Muscle layer of duodenum (tissue), 2 donors: ENCODE data around the gene CDC42EP1.
A peak's percentile ranks its signal among the peaks of the same experiment; 100 is the strongest.
"Not testable (repeated sequence)": the region's sequence is repeated elsewhere in the genome, so short reads cannot be mapped to it uniquely, and the experiment has no call there.

Experiments used
- H3K27ac ChIP-seq: one replicate; pipeline ENCODE4 v1.7.0; 2013; ENCODE audit warnings: mild to moderate bottlenecking, low read length
- H3K27me3 ChIP-seq: one replicate; pipeline ENCODE4 v1.7.0; 2013; ENCODE audit warnings: low read depth, mild to moderate bottlenecking, control low read depth, low read length
- H3K36me3 ChIP-seq, 2 donors: one replicate each; pipeline ENCODE4 v1.7.0; 2013; ENCODE audit warnings: low read length in 2 of 2, control low read depth in 1 of 2, mild to moderate bottlenecking in 1 of 2; ENCODE audit not compliant: insufficient read depth in 2 of 2, control insufficient read depth in 1 of 2
- H3K4me1 ChIP-seq, 2 donors: one replicate each; pipeline ENCODE4 v1.7.0; 2013; ENCODE audit warnings: low read length in 2 of 2, mild to moderate bottlenecking in 2 of 2, control low read depth in 1 of 2, moderate library complexity in 1 of 2; ENCODE audit not compliant: insufficient read depth in 2 of 2, control insufficient read depth in 1 of 2
- H3K4me3 ChIP-seq, 2 donors: one replicate each; pipeline ENCODE4 v1.7.0; 2013; ENCODE audit warnings: low read length in 2 of 2, low read depth in 1 of 2, mild to moderate bottlenecking in 1 of 2
- H3K9me3 ChIP-seq, 2 donors: one replicate each; pipeline ENCODE4 v1.7.0; 2013; ENCODE audit warnings: low read length in 2 of 2, control low read depth in 1 of 2, mild to moderate bottlenecking in 1 of 2; ENCODE audit not compliant: control insufficient read depth in 1 of 2
- donor health status: healthy.

CDC42EP1 gene

GRCh38 chr22:37538590-37539357 is 21.5 kb upstream of the CDC42EP1 start:
- Histone ChIP-seq H3K27me3 (no peaks in the 10 kb centered on the region), H3K36me3 (no peaks in the 10 kb centered on the region), H3K4me3 (no peak overlapping the region), H3K9me3 (no peaks in the 10 kb centered on the region), H3K4me1 (peaks cover 0 to 5% of the 10 kb centered on the region in 2 donors), H3K27ac (no peak overlapping the region)

GRCh38 chr22:37539790-37540189 is 20.5 kb upstream of the CDC42EP1 start:
- not testable (repeated sequence) for H3K9me3 ChIP-seq, H3K36me3 ChIP-seq, H3K4me1 ChIP-seq, H3K4me3 ChIP-seq, H3K27me3 ChIP-seq, H3K27ac ChIP-seq

GRCh38 chr22:37542416-37542815 is 17.9 kb upstream of the CDC42EP1 start:
- H3K36me3 ChIP-seq, H3K27me3 ChIP-seq, H3K27ac ChIP-seq, H3K9me3 ChIP-seq, H3K4me3 ChIP-seq: not testable (repeated sequence)
- peaks cover 4 to 29% of the 10 kb centered on the region in 2 donors for H3K4me1 ChIP-seq

- H3K9me3 ChIP-seq = no peaks in the 10 kb centered on the region
- H3K36me3 ChIP-seq = no peaks in the 10 kb centered on the region
- H3K4me3 ChIP-seq = no peak overlapping the region
- peaks cover 4 to 29% of the 10 kb centered on the region in 2 donors for H3K4me1 ChIP-seq
- H3K27ac ChIP-seq = no peak overlapping the region
- H3K27me3 ChIP-seq = no peaks in the 10 kb centered on the region
These were observed 17.3 kb upstream of the CDC42EP1 start for GRCh38 chr22:37542959-37543358.

GRCh38 chr22:37544955-37545702 is 15.2 kb upstream of the CDC42EP1 start:
- Histone ChIP-seq H3K9me3 (no peaks in the 10 kb centered on the region), H3K4me1 (peaks cover 4 to 30% of the 10 kb centered on the region in 2 donors), H3K27ac (peak overlapping the region; percentile 74), H3K4me3 (peak overlapping the region in 1 of 2 donors; percentile 45), H3K27me3 (no peaks in the 10 kb centered on the region), H3K36me3 (no peaks in the 10 kb centered on the region)

- peak overlapping the region in 1 of 2 donors; percentile 45 for H3K4me3 ChIP-seq
- H3K36me3 ChIP-seq = no peaks in the 10 kb centered on the region
- peaks cover 4 to 31% of the 10 kb centered on the region in 2 donors for H3K4me1 ChIP-seq
- peak overlapping the region; percentile 74 for H3K27ac ChIP-seq
- no peaks in the 10 kb centered on the region for H3K9me3 ChIP-seq
- H3K27me3 ChIP-seq = no peaks in the 10 kb centered on the region
These were observed 14.4 kb upstream of the CDC42EP1 start for GRCh38 chr22:37545703-37546436.

GRCh38 chr22:37546437-37547250 is 13.6 kb upstream of the CDC42EP1 start:
- no peak overlapping the region for H3K4me3 ChIP-seq
- H3K27ac ChIP-seq = peak overlapping the region; percentile 68
- no peaks in the 10 kb centered on the region for H3K27me3 ChIP-seq
- H3K9me3 ChIP-seq = no peaks in the 10 kb centered on the region
- peaks cover 4 to 34% of the 10 kb centered on the region in 2 donors for H3K4me1 ChIP-seq
- H3K36me3 ChIP-seq = no peaks in the 10 kb centered on the region

GRCh38 chr22:37547251-37547741 is 13.0 kb upstream of the CDC42EP1 start:
- H3K4me1 ChIP-seq = peaks cover 7 to 41% of the 10 kb centered on the region in 2 donors
- H3K36me3 ChIP-seq = no peaks in the 10 kb centered on the region
- H3K27me3 ChIP-seq = no peaks in the 10 kb centered on the region
- no peak overlapping the region for H3K4me3 ChIP-seq
- peak overlapping the region; percentile 51 for H3K27ac ChIP-seq
- H3K9me3 ChIP-seq = no peaks in the 10 kb centered on the region

GRCh38 chr22:37549704-37550059 is 10.6 kb upstream of the CDC42EP1 start:
- Histone ChIP-seq H3K4me3 (no peak overlapping the region), H3K4me1 (peaks cover 7 to 44% of the 10 kb centered on the region in 2 donors), H3K27me3 (no peaks in the 10 kb centered on the region), H3K36me3 (no peaks in the 10 kb centered on the region), H3K9me3 (no peaks in the 10 kb centered on the region), H3K27ac (no peak overlapping the region)

GRCh38 chr22:37550921-37551320 is 9.4 kb upstream of the CDC42EP1 start:
- not testable (repeated sequence) for H3K27ac ChIP-seq, H3K4me3 ChIP-seq, H3K36me3 ChIP-seq, H3K9me3 ChIP-seq, H3K27me3 ChIP-seq
- H3K4me1 ChIP-seq = peaks cover 3 to 31% of the 10 kb centered on the region in 2 donors
